ENCODE data around the gene VGLL4.

The VGLL4 gene

GRCh38 chr3:11563865-11564185, 79.9 kb downstream of the VGLL4 start:
- DNase-seq (ENCODE audit: low read depth): no peak

GRCh38 chr3:11563159-11563864, 80.4 kb downstream of the VGLL4 start:
- no peak for DNase-seq (ENCODE audit: low read depth)

- DNase-seq (ENCODE audit: low read depth): no peak
Observed at GRCh38 chr3:11562277-11562881, 81.3 kb downstream of the VGLL4 start.

- DNase-seq (ENCODE audit: low read depth): no peak
Observed at GRCh38 chr3:11560746-11561145, 83.0 kb downstream of the VGLL4 start.

- no peak for DNase-seq (ENCODE audit: low read depth)
Observed at GRCh38 chr3:11559816-11560633, 83.7 kb downstream of the VGLL4 start.

- no peak for DNase-seq (ENCODE audit: low read depth)
Observed at GRCh38 chr3:11558918-11559815, 84.5 kb downstream of the VGLL4 start.

GRCh38 chr3:11558411-11558903, 85.3 kb downstream of the VGLL4 start:
- no peak for DNase-seq (ENCODE audit: low read depth)

GRCh38 chr3:11558002-11558401, 85.7 kb downstream of the VGLL4 start:
- DNase-seq (ENCODE audit: low read depth): no peak

GRCh38 chr3:11556851-11557644, 86.7 kb downstream of the VGLL4 start:
- no peak for DNase-seq (ENCODE audit: low read depth)

- no peak for DNase-seq (ENCODE audit: low read depth)
Observed at GRCh38 chr3:11555881-11556633, 87.7 kb downstream of the VGLL4 start.

GRCh38 chr3:11555211-11555782, 88.4 kb downstream of the VGLL4 start:
- DNase-seq (ENCODE audit: low read depth): no peak

- no peak for DNase-seq (ENCODE audit: low read depth)
Observed at GRCh38 chr3:11554666-11555065, 89.0 kb downstream of the VGLL4 start.

- no peak for DNase-seq (ENCODE audit: low read depth)
Observed at GRCh38 chr3:11554236-11554610, 89.5 kb downstream of the VGLL4 start.

GRCh38 chr3:11553436-11554235, 90.1 kb downstream of the VGLL4 start:
- no peak for DNase-seq (ENCODE audit: low read depth)

GRCh38 chr3:11552289-11553264, 91.1 kb downstream of the VGLL4 start:
- no peak for DNase-seq (ENCODE audit: low read depth)

- DNase-seq (ENCODE audit: low read depth): no peak
Observed at GRCh38 chr3:11551036-11551435, 92.7 kb downstream of the VGLL4 start.

GRCh38 chr3:11549580-11550140, 94.1 kb downstream of the VGLL4 start:
- no peak for DNase-seq (ENCODE audit: low read depth)

GRCh38 chr3:11548721-11549131, 95.0 kb downstream of the VGLL4 start:
- DNase-seq (ENCODE audit: low read depth): no peak

All from activated T-cell treated with anti-CD3 and anti-CD28 coated beads for 24 hours (primary cell).